NCI-H187 treated with DMSO at 0.1 percent for 48 hours (cell line): ENCODE results near the gene UNC13C.

Source experiments
- DNase-seq: peaks from one replicate; lab custom pipeline; 2025; lab: John Stamatoyannopoulos, UW

Gene UNC13C

DNA sequence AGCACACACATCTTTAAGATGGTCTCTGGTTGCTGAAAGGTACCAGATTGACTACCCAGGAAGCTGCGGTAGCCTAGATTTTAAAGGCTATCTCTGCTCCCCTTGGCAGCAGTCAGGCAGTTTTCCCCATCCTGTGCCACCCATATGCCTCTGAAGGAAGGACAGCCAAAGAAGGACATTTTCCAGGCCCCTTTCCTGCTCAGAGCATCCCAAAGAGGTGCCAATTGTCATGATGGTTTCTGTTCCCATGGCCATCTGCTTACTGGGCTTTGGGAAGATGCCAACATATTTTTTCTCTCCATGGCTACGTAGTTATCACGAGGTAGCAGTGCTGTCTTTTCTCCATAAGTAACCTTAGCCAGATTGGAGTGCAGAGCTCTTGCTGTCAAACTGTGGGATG, 39.7 kb downstream of the UNC13C start:
- no peak for DNase-seq

DNA sequence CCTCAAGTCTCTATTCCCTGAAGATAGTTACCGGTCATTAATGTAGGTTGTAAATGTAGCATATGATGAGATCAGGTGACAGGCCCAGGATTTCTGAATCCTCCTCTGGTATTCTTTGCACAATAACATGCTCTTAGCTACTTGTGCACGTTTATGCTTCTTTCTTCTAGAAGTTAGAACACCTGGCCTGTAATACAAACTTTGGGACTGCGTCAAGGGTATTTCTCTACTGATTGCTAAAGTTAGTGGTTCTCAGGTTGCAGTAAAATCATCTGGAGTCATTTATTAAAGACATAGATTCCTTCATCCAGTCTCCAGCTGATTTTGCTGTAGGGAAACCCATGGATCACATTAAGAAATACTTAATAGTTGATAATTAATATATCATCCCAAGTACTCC, 48.0 kb downstream of the UNC13C start:
- no peak for DNase-seq

GRCh38 chr15:54026891-54027290, 48.6 kb downstream of the UNC13C start:
- no peak for DNase-seq

- no peak for DNase-seq
These were observed 50.8 kb downstream of the UNC13C start for GRCh38 chr15:54029081-54029480.

GRCh38 chr15:54032066-54032465, 53.8 kb downstream of the UNC13C start:
- DNase-seq: no peak

GRCh38 chr15:54033356-54033860, 55.2 kb downstream of the UNC13C start:
- no peak for DNase-seq

GRCh38 chr15:54033869-54034458, 55.7 kb downstream of the UNC13C start:
- no peak for DNase-seq

GRCh38 chr15:54035616-54036015, 57.4 kb downstream of the UNC13C start:
- no peak for DNase-seq

GRCh38 chr15:54045397-54045796, 67.2 kb downstream of the UNC13C start:
- no peak for DNase-seq

- DNase-seq: no peak
These were observed 67.9 kb downstream of the UNC13C start for GRCh38 chr15:54046093-54046492.

DNA sequence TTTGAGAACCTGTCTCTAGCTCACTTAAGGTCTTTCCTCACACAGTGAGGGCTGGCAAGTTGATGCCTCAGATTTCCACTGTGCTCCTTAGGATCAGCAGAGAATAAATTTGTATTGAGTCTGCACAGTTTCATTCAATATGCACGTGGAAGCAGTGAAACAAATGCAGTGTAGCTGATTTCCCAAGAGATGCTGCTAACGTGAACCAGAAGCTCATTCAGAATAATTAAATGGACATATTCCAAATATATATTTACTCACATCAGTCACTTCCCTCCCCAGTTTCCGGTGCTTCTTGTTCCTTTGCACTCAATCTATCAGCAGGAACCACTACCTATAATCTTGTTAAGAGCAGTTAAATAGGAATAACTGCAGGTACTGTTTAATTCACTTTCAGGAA, 86.1 kb downstream of the UNC13C start:
- no peak for DNase-seq

- DNase-seq: no peak
These were observed 88.2 kb downstream of the UNC13C start for GRCh38 chr15:54066403-54066802.

- no peak for DNase-seq
These were observed 104.7 kb downstream of the UNC13C start for GRCh38 chr15:54082836-54083492.

DNA sequence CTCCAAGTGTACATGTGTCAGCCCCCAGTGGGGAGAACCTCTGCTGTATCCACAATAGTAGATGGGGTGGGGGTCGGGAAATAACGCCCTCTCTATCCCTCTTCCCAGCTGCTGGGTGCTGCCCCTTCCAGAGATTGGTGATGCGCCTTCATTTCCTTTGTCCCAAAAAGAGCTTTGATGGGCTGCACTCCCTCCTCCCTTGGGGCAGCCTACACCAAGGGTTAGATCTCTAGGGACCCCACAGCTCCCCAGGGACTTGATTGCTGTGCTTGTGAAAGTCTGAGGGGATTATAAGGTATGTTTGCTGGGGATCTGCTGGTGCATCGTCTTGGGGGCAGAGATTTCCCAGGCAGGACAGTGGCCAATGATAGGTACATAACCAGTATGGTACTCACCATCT, 105.3 kb downstream of the UNC13C start:
- no peak for DNase-seq

DNA sequence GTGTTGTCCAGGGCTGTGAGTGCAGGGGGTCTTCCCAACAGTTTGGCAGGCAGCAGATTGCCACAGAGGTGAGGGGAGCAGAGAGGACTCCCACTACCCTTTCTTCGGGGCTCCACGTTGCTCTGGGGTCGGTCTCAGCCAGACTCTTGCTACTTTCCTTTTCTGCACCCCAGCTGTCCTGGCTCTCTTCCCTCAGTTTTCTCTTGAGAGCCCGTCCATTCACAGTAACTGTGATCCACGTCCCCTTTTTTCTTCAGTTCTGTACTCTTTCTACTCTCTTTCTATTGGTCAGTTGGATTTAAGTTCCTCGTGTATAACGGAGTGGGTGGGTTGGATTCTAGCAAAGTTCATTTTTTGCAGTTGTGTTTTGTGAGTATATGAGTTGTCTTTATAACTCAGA, 105.8 kb downstream of the UNC13C start:
- no peak for DNase-seq

GRCh38 chr15:54088837-54089236, 110.6 kb downstream of the UNC13C start:
- DNase-seq: no peak

DNA sequence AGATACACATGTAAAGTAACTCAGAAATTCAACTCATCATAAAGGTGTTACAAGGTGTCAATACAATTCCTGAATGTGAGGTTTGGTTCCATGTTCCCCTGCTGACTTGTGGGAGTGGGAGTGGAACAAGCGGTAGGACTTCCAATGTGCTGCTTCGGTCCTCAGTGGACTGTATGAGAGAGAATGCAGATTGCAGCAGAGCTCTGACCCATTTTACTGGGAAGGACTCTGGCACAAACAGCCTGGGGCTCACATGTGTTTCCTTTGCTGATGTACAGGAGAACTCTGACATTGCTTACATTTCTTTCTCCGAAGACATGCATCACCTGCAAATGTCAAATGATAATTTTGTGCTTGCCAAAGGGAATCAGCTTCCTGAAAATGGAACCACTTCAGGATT, 111.5 kb downstream of the UNC13C start:
- DNase-seq: no peak

DNA sequence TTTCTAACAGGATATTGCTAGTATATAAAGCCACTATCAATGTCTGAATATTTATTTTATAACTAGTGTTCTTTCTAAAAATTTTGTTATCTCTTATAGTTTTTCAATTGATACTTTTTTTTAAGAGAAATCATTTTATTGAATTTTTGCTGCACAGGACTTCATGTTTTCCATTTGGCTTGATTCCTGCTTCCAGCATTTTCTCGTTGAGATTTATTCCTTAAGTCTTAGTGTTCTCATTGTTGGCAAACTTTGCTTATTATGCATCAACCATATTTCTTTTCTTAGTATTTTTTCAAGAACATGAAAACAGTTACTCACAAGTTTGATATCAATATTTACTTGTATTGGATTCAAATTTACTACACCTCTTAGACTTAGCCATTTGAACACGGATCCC, 113.4 kb downstream of the UNC13C start:
- no peak for DNase-seq

DNA sequence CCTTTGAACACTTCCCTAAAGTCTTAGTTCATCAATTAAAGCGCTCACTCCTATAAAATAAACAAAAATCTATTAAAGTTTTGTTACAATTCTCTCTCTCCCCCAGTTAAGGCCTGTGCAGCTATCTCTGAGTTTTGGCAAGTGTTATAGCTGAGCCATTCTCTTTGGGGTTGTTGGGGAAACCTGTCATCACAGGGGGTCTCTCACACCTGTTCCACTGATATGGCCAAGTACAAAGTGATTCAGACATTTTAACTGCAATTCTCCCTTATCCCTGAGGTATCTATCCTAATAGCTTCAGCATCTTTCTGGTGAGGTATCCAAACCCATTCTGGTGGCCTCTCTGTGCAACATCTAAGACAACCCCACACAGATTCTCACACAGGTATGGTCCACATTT, 116.4 kb downstream of the UNC13C start:
- DNase-seq: no peak

- no peak for DNase-seq
These were observed 118.8 kb downstream of the UNC13C start for GRCh38 chr15:54097019-54097418.

DNA sequence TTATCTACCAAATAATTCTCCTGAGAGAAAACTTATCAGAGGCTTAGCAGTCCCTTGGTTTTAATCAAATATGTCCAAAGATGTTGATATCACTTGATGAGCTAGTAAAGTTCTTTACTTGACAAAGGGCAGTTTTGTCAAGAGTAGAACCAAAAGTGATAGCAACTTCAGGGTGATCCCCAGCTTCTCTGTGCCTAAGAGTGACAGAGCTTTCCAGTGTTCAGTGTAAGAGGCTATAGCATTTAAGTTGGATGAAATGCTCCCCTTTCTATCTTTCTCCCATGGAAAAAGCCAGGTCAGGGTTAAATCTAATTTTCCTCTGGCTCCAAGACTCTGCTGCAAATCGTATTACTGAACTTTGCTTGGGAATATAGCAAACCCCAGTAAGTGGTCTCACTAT, 120.8 kb downstream of the UNC13C start:
- no peak for DNase-seq

DNA sequence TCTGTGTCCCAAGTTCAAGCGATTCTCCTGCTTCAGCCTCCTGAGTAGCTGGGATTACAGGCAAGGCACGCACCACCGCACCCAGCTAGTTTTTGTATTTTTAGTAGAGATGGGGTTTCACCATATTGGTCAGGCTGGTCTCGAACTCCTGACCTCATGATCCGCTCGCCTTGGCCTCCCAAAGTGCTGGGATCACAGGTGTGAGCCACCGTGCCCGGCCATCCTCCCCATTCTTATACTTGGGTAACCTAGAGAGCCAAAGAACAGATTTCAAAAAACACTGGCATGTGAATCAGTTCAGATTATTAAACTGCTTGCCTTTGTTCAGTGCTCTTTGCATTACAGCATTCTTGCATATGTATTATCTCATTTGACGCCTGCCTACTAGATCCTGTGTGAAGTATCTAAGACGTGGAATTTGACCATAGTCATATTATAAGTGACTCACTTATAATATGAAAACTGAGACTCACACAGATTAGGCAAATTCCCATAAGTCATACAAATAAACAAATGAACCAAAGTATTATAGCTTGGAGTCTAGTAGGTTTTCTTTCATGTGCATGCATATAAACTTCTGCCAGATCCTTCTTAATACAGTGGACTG, 123.5 kb downstream of the UNC13C start:
- no peak for DNase-seq

DNA sequence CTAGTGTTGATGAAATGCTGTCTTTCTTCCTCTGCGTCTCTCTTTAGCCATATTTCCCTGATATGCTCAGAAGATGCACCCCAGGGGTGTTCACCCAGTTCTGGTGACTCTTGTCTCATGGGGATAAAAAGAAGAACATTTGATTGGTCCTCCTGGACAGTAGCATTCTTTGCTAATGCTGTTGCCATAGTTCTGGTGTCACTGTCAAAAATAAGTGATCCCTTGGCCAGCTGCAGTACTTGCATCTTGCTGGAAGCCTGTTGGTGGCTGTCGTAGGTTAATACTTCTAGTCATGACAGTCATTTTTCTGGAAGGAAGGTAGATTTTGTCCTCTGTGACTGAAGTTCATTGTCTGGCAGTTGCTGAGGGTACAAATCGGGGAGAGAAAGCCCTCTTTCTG, 124.5 kb downstream of the UNC13C start:
- no peak for DNase-seq

DNA sequence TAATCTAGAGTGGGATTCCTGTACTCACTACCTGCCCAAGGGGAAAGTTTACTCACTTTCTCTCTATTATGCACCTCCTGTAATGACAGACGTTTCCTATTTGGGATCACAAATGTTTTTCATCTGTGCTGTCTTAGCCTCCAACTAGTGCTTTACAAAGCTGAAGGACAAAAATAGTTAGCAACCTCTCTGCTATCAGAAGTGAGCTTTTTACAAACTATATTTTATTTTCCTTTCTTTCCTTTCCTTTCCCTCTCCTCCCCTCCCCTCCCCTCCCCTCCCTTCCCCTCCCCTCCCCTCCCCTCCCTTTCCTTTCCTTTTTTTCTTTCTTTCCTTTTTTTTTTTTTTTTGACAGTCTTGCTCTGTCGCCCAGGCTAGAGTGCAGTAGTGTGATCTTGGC, 130.8 kb downstream of the UNC13C start:
- DNase-seq: no peak
